SK-N-SH treated with all-trans-retinoic acid at 6 μM for 48 hours (cell line): ENCODE results near the gene ART3.

Experiments used
- ATAC-seq: fragments of 200-7000 bp; cut with Tn5 transposase; 3 replicates; pipeline ENCODE4 v1.9.1; 2020; ENCODE audit warnings: mild to moderate bottlenecking, moderate library complexity
- ARNTL ChIP-seq: fragments of 450-650 bp; formaldehyde crosslinking; IDR thresholded peaks from 2 replicates; pipeline ENCODE4 v1.5.0; 2020; ENCODE audit warnings: low read depth, mild to moderate bottlenecking, moderate library complexity, borderline replicate concordance
- CREB5 ChIP-seq: fragments of 250-450 bp; sonication (Bioruptor Pico); IDR thresholded peaks from 2 replicates; pipeline ENCODE4 v1.5.1; 2020; ENCODE audit warnings: low read depth, mild to moderate bottlenecking, moderate library complexity
- CSDC2 ChIP-seq: fragments of 250-450 bp; sonication (Bioruptor Pico); IDR thresholded peaks from 2 replicates; pipeline ENCODE4 v1.5.0; 2020; ENCODE audit warnings: mild to moderate bottlenecking, moderate library complexity
- CSRNP3 ChIP-seq: fragments of 250-450 bp; sonication (Bioruptor Pico); IDR thresholded peaks from 2 replicates; pipeline ENCODE4 v1.5.1; 2021; ENCODE audit warnings: mild to moderate bottlenecking, moderate library complexity
- GLIS3 ChIP-seq: fragments of 250-450 bp; sonication (Bioruptor Pico); IDR thresholded peaks from 2 replicates; pipeline ENCODE4 v1.5.0; 2020; ENCODE audit warnings: mild to moderate bottlenecking, moderate library complexity
- ISL1 ChIP-seq: fragments of 250-450 bp; sonication (Bioruptor Pico); IDR thresholded peaks from 2 replicates; pipeline ENCODE4 v2.1.2; 2022; ENCODE audit warnings: mild to moderate bottlenecking, moderate library complexity
- OSR1 ChIP-seq: fragments of 250-450 bp; sonication (Bioruptor Pico); IDR thresholded peaks from 2 replicates; pipeline ENCODE4 v1.8.0; 2022; ENCODE audit warnings: moderate library complexity, mild to moderate bottlenecking, inconsistent platforms
- PATZ1 ChIP-seq: fragments of 250-450 bp; sonication (Bioruptor Pico); IDR thresholded peaks from 2 replicates; pipeline ENCODE4 v1.8.0; 2020; ENCODE audit warnings: mild to moderate bottlenecking, moderate library complexity, borderline replicate concordance
- POU6F1 ChIP-seq: fragments of 250-450 bp; sonication (Bioruptor Pico); IDR thresholded peaks from 2 replicates; pipeline ENCODE4 v1.8.0; 2021; ENCODE audit warnings: low read depth, mild to moderate bottlenecking, moderate library complexity, borderline replicate concordance
- RARB ChIP-seq: fragments of 250-450 bp; sonication (Bioruptor Pico); IDR thresholded peaks from 2 replicates; pipeline ENCODE4 v1.8.0; 2021; ENCODE audit warnings: mild to moderate bottlenecking, moderate library complexity
- SNAI2 ChIP-seq: fragments of 250-450 bp; sonication (Bioruptor Pico); IDR thresholded peaks from 2 replicates; pipeline ENCODE4 v1.5.0; 2020; ENCODE audit warnings: mild to moderate bottlenecking, moderate library complexity
- TCF4 ChIP-seq: fragments of 250-450 bp; sonication (Bioruptor Pico); IDR thresholded peaks from 2 replicates; pipeline ENCODE4 v1.8.0; 2021; ENCODE audit warnings: mild to moderate bottlenecking, moderate library complexity, borderline replicate concordance
- TOX ChIP-seq: fragments of 250-450 bp; sonication (Bioruptor Pico); IDR thresholded peaks from 2 replicates; pipeline ENCODE4 v1.8.0; 2021; ENCODE audit warnings: mild to moderate bottlenecking, moderate library complexity, borderline replicate concordance
- TSHZ2 ChIP-seq: fragments of 250-450 bp; sonication (Bioruptor Pico); IDR thresholded peaks from 2 replicates; pipeline ENCODE4 v1.5.0; 2020; ENCODE audit warnings: mild to moderate bottlenecking, moderate library complexity
- ZC3H10 ChIP-seq: fragments of 250-450 bp; sonication (Bioruptor Pico); IDR thresholded peaks from 2 replicates; pipeline ENCODE4 v1.5.1; 2021; ENCODE audit warnings: mild to moderate bottlenecking, moderate library complexity
- ZFP3 ChIP-seq: fragments of 250-450 bp; sonication (Bioruptor Pico); IDR thresholded peaks from 2 replicates; pipeline ENCODE4 v1.5.0; 2020; ENCODE audit warnings: mild to moderate bottlenecking, moderate library complexity
- ZFP30 ChIP-seq: fragments of 450-650 bp; formaldehyde crosslinking; IDR thresholded peaks from 2 replicates; pipeline ENCODE4 v1.5.0; 2022; ENCODE audit warnings: mild to moderate bottlenecking, moderate library complexity
- ZNF565 ChIP-seq: fragments of 450-650 bp; formaldehyde crosslinking; conservative IDR thresholded peaks from 2 replicates; pipeline ENCODE4 v1.5.0; 2020; ENCODE audit warnings: low read depth, mild to moderate bottlenecking, moderate library complexity

The ART3 gene

GRCh38 chr4:76058302-76058701 lies 16.2 kb upstream of the ART3 start:
- no peak for ATAC-seq

GRCh38 chr4:76058888-76059426 lies 15.6 kb upstream of the ART3 start:
- no peak for ATAC-seq
- no peak for TF ChIP-seq PATZ1
- TF ChIP-seq POU6F1 (CRISPR knock-in tag): no peak
- no peak for TF ChIP-seq SNAI2 (CRISPR knock-in tag)
- TF ChIP-seq ARNTL: no peak
- no peak for TF ChIP-seq TOX (CRISPR knock-in tag)
- TF ChIP-seq ISL1 (CRISPR knock-in tag): no peak
- no peak for TF ChIP-seq ZNF565 (CRISPR knock-in tag)
- TF ChIP-seq OSR1: no peak

More at GRCh38 chr4:76058302-76058701, 16.2 kb upstream of the ART3 start:
- TF ChIP-seq TOX (CRISPR knock-in tag) (no peak), ZC3H10 (CRISPR knock-in tag) (no peak), ZNF565 (CRISPR knock-in tag) (no peak), TCF4 (CRISPR knock-in tag) (no peak), CSRNP3 (CRISPR knock-in tag) (no peak), ZFP30 (no peak), CREB5 (CRISPR knock-in tag) (no peak), RARB (CRISPR knock-in tag) (no peak), ZFP3 (CRISPR knock-in tag) (no peak), TSHZ2 (no peak), OSR1 (no peak), GLIS3 (CRISPR knock-in tag) (no peak), PATZ1 (no peak), CSDC2 (CRISPR knock-in tag) (no peak), POU6F1 (CRISPR knock-in tag) (no peak)
